ENCODE data around the gene ORAI3. TPM values are rescaled to one million over a fixed set of nuclear protein-coding genes. Genes with fewer than 3 reads are reported as not detected.
A peak's percentile ranks its signal among the peaks of the same experiment; 100 is the strongest.

Gene ORAI3
- total and polyA plus RNA-seq, 2 of the 13 experiments (the other 11 are each of a cell fraction or from before 2014, with no cell fraction given) = 11.4 to 32.0 TPM

- TF ChIP-seq, protein P1, sequence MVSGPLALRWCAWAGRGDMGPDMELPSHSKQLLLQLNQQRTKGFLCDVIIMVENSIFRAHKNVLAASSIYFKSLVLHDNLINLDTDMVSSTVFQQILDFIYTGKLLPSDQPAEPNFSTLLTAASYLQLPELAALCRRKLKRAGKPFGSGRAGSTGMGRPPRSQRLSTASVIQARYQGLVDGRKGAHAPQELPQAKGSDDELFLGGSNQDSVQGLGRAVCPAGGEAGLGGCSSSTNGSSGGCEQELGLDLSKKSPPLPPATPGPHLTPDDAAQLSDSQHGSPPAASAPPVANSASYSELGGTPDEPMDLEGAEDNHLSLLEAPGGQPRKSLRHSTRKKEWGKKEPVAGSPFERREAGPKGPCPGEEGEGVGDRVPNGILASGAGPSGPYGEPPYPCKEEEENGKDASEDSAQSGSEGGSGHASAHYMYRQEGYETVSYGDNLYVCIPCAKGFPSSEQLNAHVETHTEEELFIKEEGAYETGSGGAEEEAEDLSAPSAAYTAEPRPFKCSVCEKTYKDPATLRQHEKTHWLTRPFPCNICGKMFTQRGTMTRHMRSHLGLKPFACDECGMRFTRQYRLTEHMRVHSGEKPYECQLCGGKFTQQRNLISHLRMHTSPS (CRISPR knock-in tag; IDR thresholded peaks at IDR 0.05; ENCODE audit: low read depth) = no peak
- TF ChIP-seq CBX5 (CRISPR knock-in tag; IDR thresholded peaks at IDR 0.05; ENCODE audit: borderline replicate concordance) = no peak
- TF ChIP-seq NR0B2 (CRISPR knock-in tag; IDR thresholded peaks at IDR 0.05) = peak; percentile 76; the same call in 1 of the 2 replicates
- no peak for TF ChIP-seq ZNF205 (CRISPR knock-in tag; IDR thresholded peaks at IDR 0.05)
- no peak for TF ChIP-seq PTBP1 (IDR thresholded peaks at IDR 0.05; ENCODE audit: low read depth, low read length, poor library complexity, severe bottlenecking)
- no peak for TF ChIP-seq SRF (IDR thresholded peaks at IDR 0.05; ENCODE audit: low read depth, low read length)
- no peak for TF ChIP-seq KDM2A (CRISPR knock-in tag; IDR thresholded peaks at IDR 0.05; ENCODE audit: borderline replicate concordance, low read depth)
- no peak for TF ChIP-seq CEBPB (IDR thresholded peaks at IDR 0.05; ENCODE audit: borderline replicate concordance, low read depth, low read length)
- 0 out of 2 replicates have a peak, but pooled peaks have one; percentile 30 for TF ChIP-seq ELF1 (CRISPR knock-in tag; IDR thresholded peaks at IDR 0.05)
- TF ChIP-seq ZFP36 (IDR thresholded peaks at IDR 0.05; ENCODE audit: borderline replicate concordance, low read depth, low read length, partially characterized antibody) = no peak
- no peak for TF ChIP-seq ATF1 (CRISPR knock-in tag; IDR thresholded peaks at IDR 0.05)
- TF ChIP-seq CHCHD3 (CRISPR knock-in tag; IDR thresholded peaks at IDR 0.05) = no peak
- TF ChIP-seq THAP7 (CRISPR knock-in tag; IDR thresholded peaks at IDR 0.05) = no peak
- peak; percentile 27; the same call in 1 of the 2 replicates for TF ChIP-seq ZNF292 (CRISPR knock-in tag; IDR thresholded peaks at IDR 0.05; ENCODE audit: borderline replicate concordance, low read depth)
- no peak for TF ChIP-seq NAIF1 (CRISPR knock-in tag; IDR thresholded peaks at IDR 0.05; ENCODE audit: borderline replicate concordance)
- peak; percentile 23; the same call in 1 of the 2 replicates for TF ChIP-seq SPEN (CRISPR knock-in tag; IDR thresholded peaks at IDR 0.05; ENCODE audit: low read depth)
- no peak for TF ChIP-seq ZFP36L1 (CRISPR knock-in tag; IDR thresholded peaks at IDR 0.05)
- peak; percentile 51 for TF ChIP-seq STAG1 (CRISPR knock-in tag; IDR thresholded peaks at IDR 0.05)
- no peak for TF ChIP-seq TCF7 (IDR thresholded peaks at IDR 0.05; ENCODE audit: low read depth)
- no peak for TF ChIP-seq REL (CRISPR knock-in tag; conservative IDR thresholded peaks at IDR 0.05)
- TF ChIP-seq ZNF24 (IDR thresholded peaks at IDR 0.05) = no peak
- TF ChIP-seq ZNF343 (CRISPR knock-in tag; IDR thresholded peaks at IDR 0.05) = no peak
- no peak for TF ChIP-seq ZBTB1 (CRISPR knock-in tag; IDR thresholded peaks at IDR 0.05; ENCODE audit: borderline replicate concordance)
- no peak for TF ChIP-seq SYNCRIP (IDR thresholded peaks at IDR 0.05; ENCODE audit: insufficient read depth, low read depth, low read length)
- TF ChIP-seq THYN1 (CRISPR knock-in tag; IDR thresholded peaks at IDR 0.05; ENCODE audit: borderline replicate concordance, low read depth) = no peak
- no peak for TF ChIP-seq HIVEP1 (CRISPR knock-in tag; IDR thresholded peaks at IDR 0.05)
- no peak for TF ChIP-seq ZNF839 (CRISPR knock-in tag; IDR thresholded peaks at IDR 0.05; ENCODE audit: borderline replicate concordance)
- TF ChIP-seq GPN1 (CRISPR knock-in tag; IDR thresholded peaks at IDR 0.05; ENCODE audit: borderline replicate concordance) = no peak
- TF ChIP-seq ZNF256 (CRISPR knock-in tag; conservative IDR thresholded peaks at IDR 0.05) = no peak
These were observed 46.6 kb upstream of the ORAI3 start (continued) for GRCh38 chr16:30902029-30902972.
